ENCODE measurements around the gene NUP88. TPM values are rescaled to one million over a fixed set of nuclear protein-coding genes. Genes with fewer than 3 reads are reported as not detected.

NUP88 gene
- polyA plus RNA-seq, 1 donor (not counting 4 experiments of a cell fraction or from before 2014, with no cell fraction given): 81.5 TPM

- peaks cover 35% of the 10 kb centered on the region for H3K79me2 ChIP-seq (ENCODE audit: control insufficient read depth, insufficient read depth, low read length)
- peak; percentile 76 for DNase-seq (ENCODE audit: low read depth, low spot score)
- peak overlapping the region; percentile 56 for H3K27ac ChIP-seq (ENCODE audit: control insufficient read depth, insufficient read depth, low read length)
- TF ChIP-seq CTCF (optimal IDR thresholded peaks at IDR 0.05 in 1 of 3, IDR thresholded peaks at IDR 0.05 in 1 of 3, conservative IDR thresholded peaks at IDR 0.05 in 1 of 3; ENCODE audit: extremely low read depth in 1 of 3, insufficient read depth in 2 of 3, low read length in 3 of 3): peak; percentile 29 to 54 (median 41)
- no peak for TF ChIP-seq EZH2 (IDR thresholded peaks at IDR 0.05; ENCODE audit: low read length)
- dilution Hi-C loops (cut with MboI; ENCODE audit: extremely low pct_ligation_motif_present, low sequenced_read_pairs): no loop called here
- H3K9me1 ChIP-seq (ENCODE audit: control insufficient read depth, extremely low read depth, insufficient read depth, low read length): no peaks in the 10 kb centered on the region
- H3K4me1 ChIP-seq (ENCODE audit: control insufficient read depth, extremely low read depth, insufficient read depth, low read length): peaks cover 31% of the 10 kb centered on the region
- FAIRE-seq: peak; percentile 91
- H3K36me3 ChIP-seq (ENCODE audit: control insufficient read depth in 2 of 2, extremely low read depth in 1 of 2, insufficient read depth in 2 of 2, low read length in 2 of 2): peaks cover 13 to 25% of the 10 kb centered on the region in 2 experiments
- no peaks in the 10 kb centered on the region for H3K27me3 ChIP-seq (ENCODE audit: control insufficient read depth, extremely low read depth, insufficient read depth, low read length)
- H3K4me2 ChIP-seq (ENCODE audit: control insufficient read depth, extremely low read depth, insufficient read depth, low read depth, low read length): peak overlapping the region; percentile 67
- no peaks in the 10 kb centered on the region for H4K20me1 ChIP-seq (ENCODE audit: control insufficient read depth, extremely low read depth, insufficient read depth, low read length)
- H3K9me3 ChIP-seq (ENCODE audit: control insufficient read depth, low read depth, low read length): no peaks in the 10 kb centered on the region
- H2AFZ ChIP-seq (ENCODE audit: control insufficient read depth, low read length): no peak overlapping the region
- H3K4me3 ChIP-seq (ENCODE audit: control insufficient read depth in 2 of 3, extremely low read depth in 1 of 3, insufficient read depth in 2 of 3, low read depth in 1 of 3, low read length in 3 of 3): peak overlapping the region in 1 of 3 experiments; percentile 30
- H3K9ac ChIP-seq (ENCODE audit: control insufficient read depth, extremely low read depth, insufficient read depth, low read length): no peak overlapping the region
Observed at GRCh38 chr17:5422505-5422904, 3.0 kb upstream of the NUP88 start.

- DNase-seq (ENCODE audit: low read depth, low spot score) (no peak), FAIRE-seq (peak; percentile 75)
- Histone ChIP-seq H3K27ac (ENCODE audit: control insufficient read depth, insufficient read depth, low read length) (peak within 1 kb of the TSS; percentile 99), H3K27me3 (ENCODE audit: control insufficient read depth, extremely low read depth, insufficient read depth, low read length) (no peaks in the 10 kb centered on the region), H3K9me3 (ENCODE audit: control insufficient read depth, low read depth, low read length) (no peaks in the 10 kb centered on the region), H3K79me2 (ENCODE audit: control insufficient read depth, insufficient read depth, low read length) (peaks cover 52% of the 10 kb centered on the region), H3K4me2 (ENCODE audit: control insufficient read depth, extremely low read depth, insufficient read depth, low read depth, low read length) (peak within 1 kb of the TSS; percentile 98), H3K4me3 (ENCODE audit: control insufficient read depth in 2 of 3, extremely low read depth in 1 of 3, insufficient read depth in 2 of 3, low read depth in 1 of 3, low read length in 3 of 3) (peak within 1 kb of the TSS; percentile 68 to 99 (median 98)), H4K20me1 (ENCODE audit: control insufficient read depth, extremely low read depth, insufficient read depth, low read length) (no peaks in the 10 kb centered on the region), H2AFZ (ENCODE audit: control insufficient read depth, low read length) (peak within 1 kb of the TSS; percentile 99), H3K4me1 (ENCODE audit: control insufficient read depth, extremely low read depth, insufficient read depth, low read length) (peaks cover 40% of the 10 kb centered on the region), H3K36me3 (ENCODE audit: control insufficient read depth in 2 of 2, extremely low read depth in 1 of 2, insufficient read depth in 2 of 2, low read length in 2 of 2) (peaks cover 6 to 22% of the 10 kb centered on the region in 2 experiments), H3K9ac (ENCODE audit: control insufficient read depth, extremely low read depth, insufficient read depth, low read length) (peak within 1 kb of the TSS; percentile 99), H3K9me1 (ENCODE audit: control insufficient read depth, extremely low read depth, insufficient read depth, low read length) (no peaks in the 10 kb centered on the region)
- no peak for TF ChIP-seq CTCF (optimal IDR thresholded peaks at IDR 0.05 in 1 of 3, IDR thresholded peaks at IDR 0.05 in 1 of 3, conservative IDR thresholded peaks at IDR 0.05 in 1 of 3; ENCODE audit: extremely low read depth in 1 of 3, insufficient read depth in 2 of 3, low read length in 3 of 3)
- TF ChIP-seq EZH2 (IDR thresholded peaks at IDR 0.05; ENCODE audit: low read length): no peak
- dilution Hi-C loops (cut with MboI; ENCODE audit: extremely low pct_ligation_motif_present, low sequenced_read_pairs): no loop called here
Observed at GRCh38 chr17:5419959-5420653, 644 bp upstream of the NUP88 start, which contains the start of gene RPAIN. TSS of gene RPAIN (plus strand) at chr17:5420182. CDS start at chr17:5420211, 29 bp downstream.
